NOMO-1 treated with dmso at 0.1 percent for 144 hours (cell line): ENCODE results near the gene SPAM1.
"Not testable (repeated sequence)": the region's sequence is repeated elsewhere in the genome, so short reads cannot be mapped to it uniquely, and the experiment has no call there.

ENCODE experiments used
- DNase-seq: peaks from one replicate; lab custom pipeline; 2025; ENCODE audit not compliant: unreplicated experiment; lab: John Stamatoyannopoulos, UW

SPAM1 gene

DNA sequence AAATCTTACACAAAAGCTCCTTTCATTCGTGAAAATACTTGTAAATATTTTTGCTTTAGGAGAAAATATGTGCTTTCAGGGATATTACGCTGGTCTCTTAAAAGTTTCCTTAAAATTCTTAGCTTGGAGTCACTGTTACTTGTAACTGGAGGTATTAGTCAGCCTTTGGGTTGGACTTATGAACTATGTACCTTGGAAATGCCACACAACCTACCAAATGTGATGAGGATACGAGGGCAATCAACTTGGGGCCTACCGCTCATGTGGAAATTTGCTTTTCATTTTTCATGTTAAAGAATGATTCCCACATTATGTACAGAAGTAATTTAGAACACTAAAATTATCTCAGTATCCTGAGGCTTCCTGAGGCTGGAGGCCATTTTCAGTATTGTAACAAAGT is 23.1 kb downstream of the SPAM1 start:
- DNase-seq, result no peak

DNA sequence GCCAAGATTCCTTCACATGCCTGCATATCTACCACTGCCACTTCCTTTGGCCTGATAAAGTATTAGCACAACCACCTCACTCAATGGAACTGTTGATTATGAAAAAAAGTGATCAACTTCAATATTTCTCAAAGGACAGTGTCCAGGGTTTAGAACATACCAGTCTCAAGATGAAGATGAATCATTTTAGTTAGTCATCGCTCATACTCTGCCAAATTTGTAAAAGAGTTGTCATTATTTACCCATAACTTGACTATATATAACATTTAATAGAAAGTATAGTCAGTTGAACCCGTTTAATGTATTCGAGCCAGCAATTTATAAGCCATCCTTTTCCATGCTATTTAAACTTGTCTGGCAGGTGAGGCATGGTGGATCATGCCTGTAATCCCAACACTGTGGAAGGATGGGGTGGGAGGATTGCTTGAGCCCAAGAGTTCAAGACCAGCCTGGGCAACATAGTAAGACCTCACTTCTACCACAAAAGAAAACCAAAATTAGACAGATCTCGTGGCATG is 33.2 kb downstream of the SPAM1 start:
- no peak for DNase-seq

DNA sequence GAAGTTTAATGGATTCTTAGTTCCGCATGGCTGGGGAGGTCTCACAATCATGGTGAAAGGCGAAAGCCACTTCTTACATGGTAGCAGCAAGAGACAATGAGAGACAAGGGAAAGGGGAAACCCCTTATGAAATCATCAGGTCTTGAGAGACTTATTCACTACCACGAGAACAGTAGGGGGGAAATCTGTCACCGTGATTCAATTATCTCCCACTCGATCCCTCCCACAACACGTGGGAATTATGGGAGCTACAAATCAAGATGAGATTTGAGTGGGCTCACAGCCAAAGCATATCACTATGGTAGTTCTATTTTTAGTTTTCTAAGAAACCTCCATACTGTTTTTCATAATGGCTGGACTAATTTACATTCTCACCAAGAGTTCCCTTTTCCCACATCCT is 36.7 kb downstream of the SPAM1 start:
- no peak for DNase-seq

DNA sequence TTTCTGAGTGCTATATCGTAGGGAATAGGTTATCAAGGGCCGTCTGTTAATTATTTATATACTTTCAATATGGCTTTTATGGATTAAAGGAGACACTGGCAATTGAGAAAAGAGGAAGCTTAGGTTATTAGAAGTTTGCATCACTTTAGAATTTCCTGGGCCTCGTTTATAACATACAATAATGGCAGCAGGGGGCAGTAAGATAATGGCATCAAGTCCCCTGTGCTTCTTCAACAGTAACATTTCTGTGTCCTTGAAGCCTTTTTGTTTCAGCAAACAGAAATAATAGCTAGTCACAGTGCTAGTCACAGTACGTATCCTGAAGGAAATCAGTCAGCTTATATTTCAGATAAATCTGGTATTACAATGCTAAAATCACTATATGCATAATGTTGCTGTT is 41.9 kb downstream of the SPAM1 start:
- no peak for DNase-seq

DNA sequence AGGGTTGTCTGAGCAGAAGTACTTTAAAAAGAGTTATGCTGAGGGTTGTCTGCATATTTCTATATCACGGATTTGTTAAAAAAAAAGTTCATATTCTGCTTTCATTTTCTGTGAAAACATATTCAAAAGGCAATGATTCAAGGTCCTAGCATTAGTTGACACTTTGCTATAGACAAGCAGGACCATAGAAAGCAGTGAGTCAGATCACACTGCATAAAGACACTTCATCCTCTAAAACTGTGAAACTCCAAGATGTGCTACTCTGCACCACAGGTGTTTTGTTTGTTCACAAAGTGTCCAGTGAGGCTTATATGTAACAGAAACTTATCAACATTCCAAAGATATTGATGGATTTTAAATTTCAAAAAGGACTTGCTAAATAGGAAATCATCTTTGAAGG is 47.0 kb downstream of the SPAM1 start:
- DNase-seq, result no peak

DNA sequence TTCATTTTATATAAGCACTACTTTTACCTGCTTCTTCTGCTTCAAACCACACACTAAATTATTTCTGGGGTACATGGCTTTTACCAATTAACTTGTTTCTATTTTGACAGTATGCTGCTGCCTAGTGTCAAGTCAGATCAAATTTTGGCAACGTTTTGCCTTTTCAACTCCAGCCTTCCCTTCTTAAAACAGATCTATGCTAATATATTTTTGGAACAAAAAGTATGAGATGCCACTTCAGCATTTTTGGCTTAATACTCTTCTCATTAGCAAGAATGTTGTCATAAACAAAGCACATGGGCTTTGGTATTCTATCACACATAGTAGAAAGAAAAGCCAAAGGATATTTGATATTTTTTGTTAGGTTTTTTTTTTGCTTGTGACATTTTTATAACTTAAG is 47.8 kb downstream of the SPAM1 start:
- DNase-seq, result no peak

DNA sequence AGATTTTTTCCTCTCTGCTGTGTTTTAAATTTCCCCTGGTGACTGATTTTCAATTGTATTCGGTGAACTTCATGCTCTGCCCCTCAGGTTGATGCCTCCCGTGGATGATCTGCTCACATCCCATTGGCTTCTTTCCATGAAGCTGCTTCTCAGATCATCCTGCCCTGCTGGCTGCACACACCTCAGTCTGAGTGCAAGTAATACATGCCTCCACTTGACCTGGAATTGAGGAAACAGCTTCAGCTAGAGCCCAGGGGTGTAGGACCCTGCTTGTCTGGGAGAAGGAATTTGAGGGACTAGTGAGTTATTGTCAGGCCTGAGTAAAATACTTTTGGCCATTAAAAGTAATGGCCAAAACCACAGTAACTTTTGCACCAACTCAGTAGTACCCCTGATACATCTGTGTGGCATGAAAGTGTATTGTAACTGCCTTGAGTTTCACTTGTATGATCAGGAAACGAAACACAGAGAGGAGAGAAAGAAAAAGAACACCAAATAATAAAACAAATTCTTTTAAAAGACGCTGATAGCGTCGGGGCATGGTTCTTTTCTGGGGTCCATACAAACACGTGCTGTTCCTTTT is 49.4 kb downstream of the SPAM1 start:
- no peak for DNase-seq

DNA sequence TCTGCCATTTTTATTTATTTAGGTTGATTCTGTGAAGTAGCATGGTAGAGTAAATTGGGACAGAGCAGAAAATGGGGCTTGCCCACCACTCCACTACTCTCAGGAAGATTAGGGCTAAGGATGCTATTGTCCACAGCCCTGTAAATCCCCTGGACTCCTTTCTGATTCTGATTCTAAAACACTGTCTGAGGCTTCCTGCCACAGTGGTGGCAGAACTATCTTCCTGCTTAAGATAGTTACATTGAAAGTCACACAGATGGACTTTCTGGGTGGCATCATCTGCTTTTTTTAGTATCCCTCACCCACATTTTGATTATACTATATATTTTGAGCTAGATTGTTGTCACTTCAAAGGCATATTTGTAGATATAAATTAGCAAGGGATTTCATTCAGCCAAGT is 50.0 kb downstream of the SPAM1 start:
- DNase-seq, result no peak

DNA sequence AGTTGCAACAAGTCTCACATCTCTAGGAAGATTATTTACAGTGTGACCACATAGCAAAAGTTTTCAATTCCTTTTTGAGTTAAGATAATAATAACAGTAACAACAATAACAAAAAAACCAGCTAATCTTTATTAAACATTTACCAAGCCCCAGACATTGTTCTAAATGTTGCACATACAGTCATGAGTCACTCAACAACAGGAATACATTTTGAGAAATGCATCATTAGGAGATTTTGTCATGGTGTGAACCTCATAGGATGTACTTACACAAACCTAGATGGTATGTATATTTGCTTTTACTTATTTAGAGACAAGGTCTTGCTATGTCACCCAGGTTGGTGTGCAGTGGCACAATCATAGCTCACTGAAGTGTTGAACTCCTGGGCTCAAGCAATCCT is 52.0 kb downstream of the SPAM1 start:
- DNase-seq, result no peak

DNA sequence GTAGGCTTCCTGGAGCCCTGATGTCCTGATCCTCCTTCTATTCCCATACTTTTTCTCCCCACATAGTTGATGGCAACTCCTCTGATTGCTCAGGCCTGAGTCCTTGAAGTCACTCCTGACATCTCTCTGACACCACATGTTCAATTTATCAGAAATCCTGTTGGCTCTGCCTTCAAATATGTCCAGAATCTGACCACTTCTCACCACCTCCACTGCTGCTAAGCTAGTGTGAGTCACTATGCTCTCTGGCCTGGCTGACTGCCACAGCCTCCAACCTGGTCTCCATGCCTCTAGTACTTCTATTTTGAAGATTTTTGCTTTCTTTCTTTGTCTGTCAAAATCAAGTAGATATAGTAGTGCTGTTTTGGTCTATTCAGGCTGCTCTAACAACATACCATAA is 54.8 kb downstream of the SPAM1 start:
- DNase-seq, result no peak

DNA sequence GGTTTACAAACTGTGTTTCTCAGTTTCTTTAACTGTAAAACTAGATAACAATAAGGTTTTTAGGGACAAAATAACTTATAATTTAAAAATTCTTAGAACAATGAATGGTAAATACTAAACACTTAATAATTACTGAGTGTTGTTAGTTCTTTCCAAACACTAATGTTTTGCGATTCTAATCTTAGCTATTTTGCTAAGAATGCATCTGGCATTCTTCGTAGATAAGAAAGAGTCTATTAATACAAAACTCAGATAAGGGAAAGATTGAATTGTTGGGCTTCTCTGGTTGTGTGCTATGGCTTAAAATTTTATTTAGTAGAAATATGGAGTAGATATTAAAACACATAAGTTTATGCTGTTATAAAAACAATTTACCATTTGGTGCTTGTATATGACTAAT is 62.4 kb downstream of the SPAM1 start:
- DNase-seq, result no peak

DNA sequence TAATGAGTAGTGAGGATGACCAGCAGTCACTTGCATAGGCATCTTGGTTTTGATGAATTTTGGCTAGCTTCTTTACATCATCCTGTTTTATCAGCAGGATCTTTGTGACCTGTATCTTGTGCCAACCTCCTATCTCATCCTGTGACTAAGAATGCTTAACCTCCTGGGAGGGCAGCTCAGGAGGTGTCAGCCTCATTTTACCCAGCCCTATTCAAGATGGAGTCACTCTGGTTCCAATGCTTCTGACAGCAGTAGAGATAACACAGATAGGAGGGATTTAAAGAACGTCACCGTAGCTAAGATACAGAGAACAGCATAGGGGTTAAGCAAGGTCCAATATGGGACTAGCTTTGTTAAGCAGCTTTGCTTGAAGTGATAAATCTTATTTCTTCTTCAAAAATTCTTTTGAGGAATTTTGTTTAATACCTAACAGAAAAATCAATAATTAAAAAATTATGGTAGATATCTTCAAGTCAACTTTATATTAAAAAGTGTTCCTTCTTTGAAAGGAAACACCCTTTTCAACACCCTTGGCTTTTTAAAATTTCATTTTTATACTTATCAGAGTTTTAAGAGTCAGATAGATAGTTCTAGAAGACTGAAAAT is 68.0 kb downstream of the SPAM1 start:
- DNase-seq, result no peak

DNA sequence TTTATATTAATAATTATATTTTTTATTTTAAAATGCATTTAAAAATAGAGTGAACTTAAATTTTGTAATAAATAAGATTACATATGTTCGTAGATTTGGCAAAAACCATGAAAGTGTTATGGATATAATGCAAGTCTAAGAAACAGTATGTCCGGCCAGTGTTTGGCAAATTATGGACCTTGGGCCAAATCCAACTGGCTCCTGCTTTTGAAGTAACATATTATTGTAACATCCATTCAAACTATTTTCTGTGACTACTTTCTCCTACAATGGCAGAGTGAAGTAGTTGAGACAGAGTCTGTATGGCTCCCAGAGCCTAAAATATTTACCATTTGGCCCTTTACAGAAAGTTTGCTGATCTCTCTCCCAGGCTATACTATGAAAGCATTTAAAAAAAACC is 69.0 kb downstream of the SPAM1 start:
- DNase-seq, result no peak

DNA sequence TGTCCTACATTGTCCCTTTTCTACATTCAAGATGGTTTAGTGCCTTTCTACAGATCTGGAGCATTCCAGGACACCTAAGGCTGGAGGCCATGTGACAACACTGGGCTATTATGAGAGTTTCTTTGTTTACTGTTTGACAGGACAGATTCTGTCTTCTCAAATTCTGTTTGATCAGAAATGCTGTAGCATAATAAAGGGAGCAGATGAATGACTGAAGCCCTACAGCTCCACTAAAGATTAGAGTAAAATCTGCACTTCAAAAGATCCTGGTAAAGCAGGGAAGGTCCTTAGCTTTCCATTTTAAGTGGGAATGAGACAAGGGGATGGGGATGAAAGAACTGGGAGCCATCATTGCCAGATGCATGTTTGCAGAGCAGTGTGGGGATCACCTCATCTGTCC is 69.4 kb downstream of the SPAM1 start:
- DNase-seq, result no peak

DNA sequence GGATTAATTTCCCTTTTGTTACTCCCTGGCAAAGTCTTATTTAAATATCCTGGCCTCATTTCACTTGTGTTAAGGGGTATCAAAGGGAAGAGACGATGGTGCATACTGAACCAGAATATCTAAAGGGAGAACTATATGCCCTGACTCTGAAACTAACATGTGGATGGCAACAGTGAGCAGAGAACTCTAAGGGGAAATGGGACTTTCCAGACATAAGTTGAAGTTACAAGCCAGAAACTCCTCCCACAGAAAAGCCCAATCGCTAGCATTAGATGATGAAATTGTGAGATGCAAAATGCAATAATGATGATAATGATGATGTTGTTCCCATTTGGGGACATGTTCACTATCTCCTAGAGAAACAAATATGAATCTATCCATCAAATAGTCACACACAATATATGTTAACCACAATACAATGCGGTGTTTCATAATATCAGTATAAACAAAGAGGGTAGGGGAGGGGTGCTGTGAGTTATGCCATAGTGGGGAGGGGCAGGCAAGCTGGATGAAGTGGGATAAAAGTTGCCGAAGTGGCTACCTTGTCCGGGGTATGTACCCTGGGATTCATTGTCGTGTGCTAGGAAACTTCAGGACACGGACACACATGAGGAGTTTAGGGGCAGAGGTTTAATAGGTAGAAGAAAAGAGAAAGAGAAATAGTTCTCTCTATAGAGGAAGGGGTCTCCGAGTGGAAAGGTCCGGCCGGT is 70.7 kb downstream of the SPAM1 start:
- DNase-seq, result no peak

DNA sequence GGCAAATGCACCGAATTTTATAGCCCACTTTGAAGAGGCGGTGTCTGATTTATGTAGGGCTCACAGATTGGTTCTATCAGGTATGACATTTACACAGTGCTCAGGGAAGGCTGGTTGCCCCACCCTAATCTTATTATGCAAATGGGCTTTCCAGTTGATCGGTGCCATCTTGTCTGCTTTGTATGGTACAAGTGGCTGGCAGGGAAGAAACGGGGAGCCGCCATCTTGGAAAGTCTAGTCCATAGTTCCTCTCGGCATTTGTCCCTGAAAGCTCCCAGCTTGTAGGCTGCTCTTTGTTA is 71.2 kb downstream of the SPAM1 start:
- no peak for DNase-seq

DNA sequence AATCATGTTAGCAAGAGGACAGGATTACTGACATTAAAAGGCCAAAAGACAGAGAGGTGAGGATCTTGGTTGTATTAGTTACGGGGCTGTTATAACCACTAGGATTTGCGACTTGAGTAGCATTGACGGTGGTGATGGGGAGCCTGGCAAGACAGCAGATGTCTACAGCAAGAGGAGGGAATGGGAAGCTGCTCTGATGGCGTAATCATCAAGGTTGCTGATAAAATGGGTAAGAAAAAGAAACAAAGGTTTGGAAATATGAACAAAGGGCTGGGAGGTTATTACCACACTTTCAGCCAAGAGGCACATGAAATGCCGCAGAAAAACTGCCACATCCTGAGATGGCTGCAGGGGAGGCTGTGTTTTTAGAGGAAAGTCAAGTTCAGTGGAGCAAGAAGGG is 73.9 kb downstream of the SPAM1 start:
- DNase-seq, result no peak

DNA sequence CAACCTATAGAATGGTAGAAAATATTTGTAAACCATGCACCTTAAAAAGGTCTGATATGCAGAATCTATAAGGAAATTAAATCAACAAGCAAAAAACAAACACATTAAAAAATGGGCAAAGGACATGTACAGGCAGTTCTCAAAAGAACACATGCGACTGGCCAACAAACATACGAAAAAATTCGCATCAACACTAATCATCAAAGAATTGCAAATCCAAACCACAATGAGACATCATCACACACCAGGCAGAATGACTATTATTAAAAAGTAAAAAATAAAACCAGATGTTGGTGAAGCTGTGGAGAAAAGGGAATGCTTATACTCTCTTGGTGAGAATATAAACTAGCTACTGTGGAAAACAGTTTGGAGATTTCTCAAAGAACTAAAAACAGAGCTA is 74.7 kb downstream of the SPAM1 start:
- DNase-seq, result no peak

DNA sequence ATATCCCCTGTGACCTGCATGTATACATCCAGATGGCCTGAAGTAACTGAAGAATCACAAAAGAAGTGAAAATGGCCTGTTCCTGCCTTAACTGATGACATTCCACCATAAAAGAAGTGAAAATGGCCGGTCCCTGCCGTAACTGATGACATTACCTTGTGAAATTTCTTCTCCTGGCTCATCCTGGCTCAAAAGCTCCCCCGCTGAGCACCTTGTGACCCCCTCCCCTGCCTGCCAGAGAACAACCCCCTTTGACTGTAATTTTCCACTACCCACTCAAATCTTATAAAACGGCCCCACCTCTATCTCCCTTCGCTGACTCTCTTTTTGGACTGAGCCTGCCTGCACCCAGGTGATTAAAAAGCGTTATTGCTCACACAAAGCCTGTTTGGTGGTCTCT is 83.3 kb downstream of the SPAM1 start:
- DNase-seq, result not testable (repeated sequence)

DNA sequence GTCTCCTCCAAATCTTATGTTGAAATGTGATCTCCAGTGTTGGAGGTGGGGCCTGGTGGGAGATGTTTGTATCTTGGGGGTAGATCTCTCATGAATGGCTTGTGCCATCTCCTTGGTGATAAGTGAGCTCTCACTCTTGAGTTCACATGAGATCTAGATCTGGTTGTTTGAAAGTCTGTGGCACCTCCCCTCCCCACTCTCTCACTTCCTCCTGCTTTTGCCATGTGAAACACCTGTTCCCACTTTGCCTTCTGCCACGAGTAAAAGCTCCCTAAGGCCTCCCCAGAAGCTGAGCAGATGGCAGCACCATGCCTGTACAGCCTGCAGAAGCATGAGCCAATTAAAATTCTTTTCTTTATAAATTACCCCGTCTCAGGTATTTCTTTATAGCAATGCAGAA is 84.3 kb downstream of the SPAM1 start:
- DNase-seq, result no peak
